Gastroesophageal sphincter (tissue), 4 donors: ENCODE data around the gene ETV6. TPM values are rescaled to one million over a fixed set of nuclear protein-coding genes. Genes with fewer than 3 reads are reported as not detected.

Experiments used
- ATAC-seq: fragments of 150-250 bp; one replicate; pipeline ENCODE4 v1.9.1; 2016; ENCODE audit warnings: mild to moderate bottlenecking, moderate library complexity
- H3K27ac ChIP-seq, 4 donors: fragments of 200-600 bp; sonication (generic) in 3 of 4; 1 replicate in 3 of 4; 2 replicates in 1 of 4; pipeline ENCODE4 v1.5.1; 2016 to 2019
- H3K27me3 ChIP-seq: fragments of 200-600 bp; sonication (generic); one replicate; pipeline ENCODE4 v1.5.1; 2019
- H3K36me3 ChIP-seq, 2 donors: fragments of 200-600 bp; sonication (generic); one replicate each; pipeline ENCODE4 v1.5.1; 2019; ENCODE audit warnings: control low read depth in 1 of 2
- H3K4me1 ChIP-seq, 3 donors: fragments of 200-600 bp; sonication (generic); 1 replicate in 2 of 3; 2 replicates in 1 of 3; pipeline ENCODE4 v1.5.1; 2016 to 2019; ENCODE audit warnings: control low read depth in 2 of 3
- H3K4me3 ChIP-seq, 2 donors: fragments of 200-600 bp; sonication (generic); one replicate each; pipeline ENCODE4 v1.5.1; 2019; ENCODE audit warnings: mild to moderate bottlenecking in 1 of 2, moderate library complexity in 1 of 2
- H3K9me3 ChIP-seq, 3 donors: fragments of 200-600 bp; sonication (generic); one replicate each; pipeline ENCODE4 v1.5.1; 2017 to 2019; ENCODE audit warnings: control low read depth in 2 of 3
- EP300 ChIP-seq: sonication (generic); formaldehyde crosslinking; IDR thresholded peaks from one replicate; pipeline ENCODE4 v1.6.1; 2017; ENCODE audit warnings: antibody characterized with exemption, mild to moderate bottlenecking
- POLR2A ChIP-seq, 2 donors: fragments of 450-650 bp; IDR thresholded peaks; one replicate each; pipeline ENCODE4 v1.6.1; 2017; ENCODE audit warnings: antibody characterized with exemption in 2 of 2, mild to moderate bottlenecking in 2 of 2, moderate library complexity in 1 of 2
- POLR2AphosphoS5 ChIP-seq: sonication (generic); formaldehyde crosslinking; IDR thresholded peaks from one replicate; pipeline ENCODE4 v1.6.1; 2017; ENCODE audit warnings: antibody characterized with exemption
- WGBS, 2 donors: methylation state at CpG; one replicate each; pipeline ENCODE4 v1.1.5; 2018; ENCODE audit warnings: low coverage in 1 of 2; 5-methylcytosine and 5-hydroxymethylcytosine counted together
- total RNA-seq, 4 donors: library from RNA; depleted of rRNA; stranded (reverse); fragments of >200 nt; gene quantifications; one replicate each; pipeline ENCODE4 v1.1.0, GENCODE V29; 2016
- TF ChIP-seq, protein P1 (sequence below), 4 experiments: fragments of 200-600 bp in 2 of 4; fragments of 450-650 bp in 2 of 4; sonication (generic) in 1 of 4; IDR thresholded peaks; one replicate each; pipeline ENCODE4 v1.5.1; 2017 to 2019; ENCODE audit warnings: antibody characterized with exemption in 4 of 4, mild to moderate bottlenecking in 2 of 4, moderate library complexity in 2 of 4

ETV6 gene
- total RNA-seq, 4 donors from 2014 or later: 18.7 to 30.1 (median 21.1) TPM

DNA sequence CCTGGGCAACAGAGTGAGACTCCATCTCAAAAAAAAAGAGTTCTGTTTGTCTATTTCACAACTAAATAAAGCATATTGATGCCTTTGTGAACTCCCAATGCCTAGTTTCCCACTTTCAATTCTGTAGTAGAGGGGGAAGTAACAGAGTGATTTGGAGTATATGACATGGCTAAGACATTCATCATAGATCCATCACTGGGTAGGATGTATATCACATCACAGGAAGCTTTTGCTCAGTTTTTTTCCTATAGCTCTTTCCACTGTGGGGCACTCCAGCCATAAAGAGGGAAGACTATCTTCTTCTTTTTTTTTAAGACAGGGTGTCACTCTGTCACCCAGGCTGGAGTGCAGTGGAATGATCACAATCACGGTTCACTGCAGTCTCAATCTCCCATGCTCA, 267.3 kb downstream of the ETV6 start:
- ATAC-seq: no peak
- no peaks in the 10 kb centered on the region for H3K9me3 ChIP-seq
- TF ChIP-seq EP300: no peak
- TF ChIP-seq POLR2A (IDR thresholded peaks at IDR 0.05): no peak
- TF ChIP-seq, protein P1, sequence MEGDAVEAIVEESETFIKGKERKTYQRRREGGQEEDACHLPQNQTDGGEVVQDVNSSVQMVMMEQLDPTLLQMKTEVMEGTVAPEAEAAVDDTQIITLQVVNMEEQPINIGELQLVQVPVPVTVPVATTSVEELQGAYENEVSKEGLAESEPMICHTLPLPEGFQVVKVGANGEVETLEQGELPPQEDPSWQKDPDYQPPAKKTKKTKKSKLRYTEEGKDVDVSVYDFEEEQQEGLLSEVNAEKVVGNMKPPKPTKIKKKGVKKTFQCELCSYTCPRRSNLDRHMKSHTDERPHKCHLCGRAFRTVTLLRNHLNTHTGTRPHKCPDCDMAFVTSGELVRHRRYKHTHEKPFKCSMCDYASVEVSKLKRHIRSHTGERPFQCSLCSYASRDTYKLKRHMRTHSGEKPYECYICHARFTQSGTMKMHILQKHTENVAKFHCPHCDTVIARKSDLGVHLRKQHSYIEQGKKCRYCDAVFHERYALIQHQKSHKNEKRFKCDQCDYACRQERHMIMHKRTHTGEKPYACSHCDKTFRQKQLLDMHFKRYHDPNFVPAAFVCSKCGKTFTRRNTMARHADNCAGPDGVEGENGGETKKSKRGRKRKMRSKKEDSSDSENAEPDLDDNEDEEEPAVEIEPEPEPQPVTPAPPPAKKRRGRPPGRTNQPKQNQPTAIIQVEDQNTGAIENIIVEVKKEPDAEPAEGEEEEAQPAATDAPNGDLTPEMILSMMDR (IDR thresholded peaks at IDR 0.05): no peak
- no peak for TF ChIP-seq POLR2AphosphoS5
- H3K27ac ChIP-seq: no peak overlapping the region
- H3K4me1 ChIP-seq: no peaks in the 10 kb centered on the region
- 67 to 83% methylated on average over 1 of the region's 1 CpG for WGBS, 2 donors
- no peaks in the 10 kb centered on the region for H3K27me3 ChIP-seq
- H3K4me3 ChIP-seq: no peak overlapping the region
- no peaks in the 10 kb centered on the region for H3K36me3 ChIP-seq

DNA sequence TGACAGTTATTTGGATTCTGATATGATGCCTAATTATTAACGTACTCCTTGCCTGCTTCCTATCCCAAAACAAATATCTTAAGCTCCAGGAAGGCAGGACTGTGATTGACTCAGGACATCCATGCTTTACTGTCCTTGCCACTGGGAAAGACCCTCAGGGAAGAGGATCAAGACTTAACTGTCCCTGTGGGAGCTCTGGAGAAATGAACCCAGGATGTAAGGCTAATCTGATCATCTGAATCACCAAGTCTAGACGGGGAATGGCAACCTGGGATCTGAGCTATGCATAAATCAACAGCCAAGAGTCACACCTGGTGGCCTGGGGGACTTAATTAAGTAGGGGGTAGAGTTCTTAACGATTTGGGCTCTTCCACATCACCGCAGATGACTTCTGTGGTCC, 268.0 kb downstream of the ETV6 start:
- no peaks in the 10 kb centered on the region for H3K27me3 ChIP-seq
- TF ChIP-seq, protein P1 (IDR thresholded peaks at IDR 0.05): no peak
- TF ChIP-seq POLR2AphosphoS5 (no peak), EP300 (no peak), POLR2A (IDR thresholded peaks at IDR 0.05) (no peak)
- no peak for ATAC-seq
- H3K36me3 ChIP-seq: no peaks in the 10 kb centered on the region
- no peaks in the 10 kb centered on the region for H3K4me1 ChIP-seq
- H3K4me3 ChIP-seq: no peak overlapping the region
- no peaks in the 10 kb centered on the region for H3K9me3 ChIP-seq
- H3K27ac ChIP-seq: no peak overlapping the region
- 65 to 75% methylated on average over 2 to 3 of the region's 4 CpGs for WGBS, 2 donors

DNA sequence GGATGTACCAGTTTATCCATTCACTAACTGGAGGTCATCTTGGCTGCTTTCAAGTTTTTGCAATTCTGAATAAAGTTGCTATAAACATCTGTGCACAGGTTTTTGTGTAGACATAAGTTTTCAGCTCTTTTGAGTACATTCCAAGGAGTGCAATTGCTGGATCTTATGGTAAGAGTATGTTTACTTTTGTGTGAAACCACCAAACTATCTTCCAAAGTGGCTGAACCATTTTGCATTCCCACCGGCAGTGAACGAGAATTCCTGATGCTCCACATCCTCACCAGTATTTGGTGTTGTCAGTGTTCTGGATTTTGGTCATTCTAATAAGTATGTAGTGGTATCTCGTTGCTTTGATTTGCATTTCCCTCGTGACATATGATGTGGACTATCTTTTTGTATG, 270.8 kb downstream of the ETV6 start:
- Histone ChIP-seq H3K36me3 (no peaks in the 10 kb centered on the region), H3K27me3 (no peaks in the 10 kb centered on the region), H3K4me3 (no peak overlapping the region), H3K9me3 (no peaks in the 10 kb centered on the region), H3K27ac (no peak overlapping the region), H3K4me1 (no peaks in the 10 kb centered on the region)
- WGBS, 2 donors: 88 to 93% methylated on average over 4 of the region's 4 CpGs
- TF ChIP-seq, protein P1 (IDR thresholded peaks at IDR 0.05): no peak
- TF ChIP-seq POLR2AphosphoS5 (no peak), POLR2A (IDR thresholded peaks at IDR 0.05) (no peak), EP300 (no peak)
- no peak for ATAC-seq

DNA sequence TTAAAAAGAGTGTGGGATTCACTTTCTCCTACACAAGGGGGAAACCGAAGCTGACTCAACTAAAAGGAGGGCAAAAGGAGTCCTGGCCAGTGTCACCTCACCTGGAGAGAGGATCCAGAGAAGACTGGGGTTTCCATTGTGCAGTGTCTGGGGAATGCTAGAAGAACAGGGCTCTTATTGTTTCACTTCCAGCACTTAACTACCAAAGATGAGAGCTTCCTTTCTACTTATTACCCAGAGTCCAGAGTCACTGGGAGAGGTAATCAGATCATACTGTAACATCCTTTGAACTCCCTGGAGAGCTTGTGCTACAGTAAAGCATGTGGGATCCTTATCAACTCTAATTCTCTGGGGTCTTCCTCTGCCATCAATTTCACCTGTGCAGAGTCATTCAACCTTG, 272.9 kb downstream of the ETV6 start:
- H3K4me3 ChIP-seq: no peak overlapping the region
- 60 to 100% methylated on average over 1 of the region's 1 CpG for WGBS, 2 donors
- no peak overlapping the region for H3K27ac ChIP-seq
- no peaks in the 10 kb centered on the region for H3K9me3 ChIP-seq
- TF ChIP-seq POLR2AphosphoS5 (no peak), EP300 (no peak), POLR2A (IDR thresholded peaks at IDR 0.05) (no peak)
- TF ChIP-seq, protein P1 (IDR thresholded peaks at IDR 0.05): no peak
- no peaks in the 10 kb centered on the region for H3K4me1 ChIP-seq
- H3K36me3 ChIP-seq: no peaks in the 10 kb centered on the region
- ATAC-seq: no peak
- H3K27me3 ChIP-seq: no peaks in the 10 kb centered on the region

DNA sequence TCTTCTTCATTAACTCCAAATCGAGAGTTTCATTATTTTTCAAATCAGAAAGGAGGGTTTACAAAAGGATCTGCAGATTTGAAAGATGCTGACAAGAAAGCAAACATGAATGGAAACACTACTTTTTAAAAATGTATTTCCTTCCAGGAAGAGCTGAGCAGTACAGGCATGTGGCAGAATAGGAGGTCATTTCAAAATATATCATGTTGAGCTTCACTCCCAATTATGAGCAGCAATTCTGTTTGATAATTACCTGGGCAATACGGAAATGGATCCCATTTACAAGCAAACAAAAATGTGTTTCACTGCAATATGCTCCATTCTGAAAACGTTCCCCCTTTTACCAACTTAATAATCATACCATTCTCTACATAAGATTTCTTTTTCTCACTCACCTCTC, 273.6 kb downstream of the ETV6 start:
- Histone ChIP-seq H3K36me3 (no peaks in the 10 kb centered on the region), H3K9me3 (no peaks in the 10 kb centered on the region), H3K4me3 (no peak overlapping the region), H3K4me1 (no peaks in the 10 kb centered on the region), H3K27me3 (no peaks in the 10 kb centered on the region), H3K27ac (no peak overlapping the region)
- WGBS, 2 donors: 73 to 74% methylated on average over 3 of the region's 3 CpGs
- ATAC-seq: no peak
- no peak for TF ChIP-seq EP300
- no peak for TF ChIP-seq POLR2A (IDR thresholded peaks at IDR 0.05)
- TF ChIP-seq, protein P1 (IDR thresholded peaks at IDR 0.05): no peak
- TF ChIP-seq POLR2AphosphoS5: no peak
